ENCODE measurements around the gene MBP. TPM values are rescaled to one million over a fixed set of nuclear protein-coding genes. Genes with fewer than 3 reads are reported as not detected.

MBP gene
- total RNA-seq, 1 experiment from 2014 or later, result 47.4 TPM

DNA sequence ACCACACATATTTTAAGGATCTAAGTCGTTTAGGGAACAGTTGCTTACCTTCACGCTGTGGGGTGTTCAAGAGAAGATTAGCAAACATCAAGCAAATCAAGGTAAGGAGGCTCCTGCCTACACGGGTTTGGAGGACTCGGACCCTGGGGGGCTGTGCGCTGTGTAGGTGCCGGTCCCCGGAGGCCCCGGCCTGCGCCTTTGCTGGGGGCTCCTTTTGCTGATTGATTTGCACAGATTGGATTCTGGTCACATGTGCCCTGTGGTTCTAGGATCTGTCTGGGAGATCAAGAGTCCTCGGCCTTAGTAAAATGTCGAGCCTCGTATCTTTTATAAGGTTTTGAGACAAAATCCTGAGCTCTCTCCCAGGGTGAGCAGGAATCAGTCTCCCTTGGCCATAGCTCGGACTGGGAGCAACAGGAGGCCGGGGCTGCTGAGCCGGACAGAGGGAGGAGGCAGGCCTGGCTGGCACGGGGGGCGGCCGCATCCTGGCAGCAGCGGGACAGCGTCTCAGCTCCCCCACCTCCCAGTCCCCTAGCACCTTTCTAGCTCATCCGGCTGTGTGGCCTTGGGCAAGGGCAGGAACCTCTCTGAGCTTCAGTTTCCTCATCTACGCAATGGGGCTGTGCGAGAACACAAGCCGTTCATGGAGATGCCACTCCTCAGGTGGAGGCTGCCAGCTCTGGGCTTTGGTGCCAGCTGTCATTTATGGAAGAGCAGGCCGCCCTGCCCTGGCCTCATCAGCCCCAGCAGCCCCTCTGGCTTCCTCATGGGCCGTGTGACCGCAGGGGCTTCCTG lies 147.2 kb downstream of the MBP start:
- Histone ChIP-seq H4K20me1 (ENCODE audit: low read length) (no peaks in the 10 kb centered on the region), H3K4me1 (ENCODE audit: insufficient read depth, low read length) (peaks cover 5% of the 10 kb centered on the region), H2AFZ (ENCODE audit: low read length) (no peak overlapping the region), H3K27ac (ENCODE audit: low read length) (no peak overlapping the region), H3K9me2 (replicated peaks; ENCODE audit: low read length) (no peaks in the 10 kb centered on the region), H3K9me3 (ENCODE audit: low read length) (no peaks in the 10 kb centered on the region), H3K79me2 (ENCODE audit: low read length) (no peaks in the 10 kb centered on the region), H3K9ac (ENCODE audit: low read length) (no peak overlapping the region), H3K4me3 (ENCODE audit: low read length) (no peak overlapping the region), H3F3A (ENCODE audit: low read length, unreplicated experiment) (no peaks in the 10 kb centered on the region), H3K4me2 (ENCODE audit: low read length) (no peak overlapping the region), H3K27me3 (ENCODE audit: low read length) (no peaks in the 10 kb centered on the region), H3K36me3 (ENCODE audit: low read depth, low read length) (no peaks in the 10 kb centered on the region)
- POLR2A ChIA-PET (ENCODE audit: unreplicated experiment), result no interaction called here
- DNase-seq (no peak), ATAC-seq (no peak)
- intact Hi-C loops (cut with micrococcal nuclease), result no loop called here
- TF ChIP-seq EZH2 (IDR thresholded peaks at IDR 0.05; ENCODE audit: low read length, unreplicated experiment), result no peak
- TF ChIP-seq EZH2phosphoT487 (IDR thresholded peaks at IDR 0.05; ENCODE audit: borderline replicate concordance, low read length), result no peak
- TF ChIP-seq, protein P1, sequence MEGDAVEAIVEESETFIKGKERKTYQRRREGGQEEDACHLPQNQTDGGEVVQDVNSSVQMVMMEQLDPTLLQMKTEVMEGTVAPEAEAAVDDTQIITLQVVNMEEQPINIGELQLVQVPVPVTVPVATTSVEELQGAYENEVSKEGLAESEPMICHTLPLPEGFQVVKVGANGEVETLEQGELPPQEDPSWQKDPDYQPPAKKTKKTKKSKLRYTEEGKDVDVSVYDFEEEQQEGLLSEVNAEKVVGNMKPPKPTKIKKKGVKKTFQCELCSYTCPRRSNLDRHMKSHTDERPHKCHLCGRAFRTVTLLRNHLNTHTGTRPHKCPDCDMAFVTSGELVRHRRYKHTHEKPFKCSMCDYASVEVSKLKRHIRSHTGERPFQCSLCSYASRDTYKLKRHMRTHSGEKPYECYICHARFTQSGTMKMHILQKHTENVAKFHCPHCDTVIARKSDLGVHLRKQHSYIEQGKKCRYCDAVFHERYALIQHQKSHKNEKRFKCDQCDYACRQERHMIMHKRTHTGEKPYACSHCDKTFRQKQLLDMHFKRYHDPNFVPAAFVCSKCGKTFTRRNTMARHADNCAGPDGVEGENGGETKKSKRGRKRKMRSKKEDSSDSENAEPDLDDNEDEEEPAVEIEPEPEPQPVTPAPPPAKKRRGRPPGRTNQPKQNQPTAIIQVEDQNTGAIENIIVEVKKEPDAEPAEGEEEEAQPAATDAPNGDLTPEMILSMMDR (conservative IDR thresholded peaks at IDR 0.05; ENCODE audit: low read depth, low read length), result no peak
- no TSS peak for BruUV-seq (replicated peaks)
- CTCF ChIA-PET, result no interaction called here

DNA sequence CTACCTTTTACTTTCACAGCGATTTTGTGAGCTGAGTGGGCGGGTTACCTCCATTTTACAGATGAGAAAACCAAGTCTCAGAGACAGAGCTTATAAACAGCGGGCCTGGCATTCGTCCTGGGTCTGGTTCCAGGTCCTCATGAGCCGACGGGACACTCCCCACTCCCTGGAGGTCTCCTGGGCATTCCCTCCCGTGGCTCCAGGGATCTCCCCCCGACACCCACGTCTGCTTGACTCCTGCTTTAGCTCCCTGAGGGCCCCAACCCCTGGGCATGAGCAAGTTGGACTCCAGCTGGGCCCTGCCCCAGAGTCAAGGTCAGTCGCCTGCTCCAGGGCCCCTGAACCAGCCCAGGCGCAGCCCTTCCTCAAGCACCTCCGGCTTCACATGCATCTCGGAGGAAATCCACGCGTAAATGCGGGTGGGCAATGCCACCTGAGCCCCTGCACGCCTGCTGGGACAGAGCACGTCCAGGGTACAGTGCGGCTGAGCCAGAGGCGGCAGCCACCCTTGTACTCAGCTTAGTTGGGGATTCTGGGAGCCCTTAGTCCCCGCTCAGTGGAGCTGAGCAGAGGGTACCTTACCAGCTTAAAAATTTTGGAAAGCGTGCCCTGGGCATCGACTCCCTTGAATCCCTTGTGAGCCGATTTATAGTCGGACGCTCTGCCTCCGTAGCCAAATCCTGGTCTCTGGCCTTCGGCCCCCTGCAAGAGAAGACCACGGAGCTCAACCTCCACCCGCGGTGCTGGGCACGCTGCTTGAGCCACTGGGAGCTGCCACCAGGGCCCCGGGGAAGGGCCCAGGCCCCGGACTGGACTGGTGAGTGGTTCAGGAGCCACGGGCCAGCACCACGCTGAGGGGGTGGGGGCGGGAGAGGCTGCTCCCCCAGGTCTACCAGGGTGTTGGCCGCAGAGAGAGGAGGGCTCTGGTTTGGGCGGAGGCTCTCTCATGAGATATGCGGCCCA lies 148.1 kb downstream of the MBP start:
- H3K9me2 ChIP-seq (replicated peaks; ENCODE audit: low read length), result no peaks in the 10 kb centered on the region

More for the DNA sequence above, 148.1 kb downstream of the MBP start:
- H3K36me3 ChIP-seq (ENCODE audit: low read depth, low read length), result no peaks in the 10 kb centered on the region
- POLR2A ChIA-PET (ENCODE audit: unreplicated experiment), result no interaction called here
- CTCF ChIA-PET, result interaction anchor here (0.5 kb wide), 1 partner anchor 193 kb away, joined by 3 read pairs; no protein-coding TSS in a partner anchor
- H3K9ac ChIP-seq (ENCODE audit: low read length), result no peak overlapping the region
- H3K4me3 ChIP-seq (ENCODE audit: low read length), result no peak overlapping the region
- no peaks in the 10 kb centered on the region for H3K27me3 ChIP-seq (ENCODE audit: low read length)
- no peak for DNase-seq
- peaks cover 5% of the 10 kb centered on the region for H3K4me1 ChIP-seq (ENCODE audit: insufficient read depth, low read length)
- no peaks in the 10 kb centered on the region for H4K20me1 ChIP-seq (ENCODE audit: low read length)
- intact Hi-C loops (cut with micrococcal nuclease), result no loop called here
- H3K79me2 ChIP-seq (ENCODE audit: low read length), result no peaks in the 10 kb centered on the region
- H3K9me3 ChIP-seq (ENCODE audit: low read length), result no peaks in the 10 kb centered on the region
- no TSS peak for BruUV-seq (replicated peaks)
- TF ChIP-seq EZH2 (IDR thresholded peaks at IDR 0.05; ENCODE audit: low read length, unreplicated experiment) (no peak), EZH2phosphoT487 (IDR thresholded peaks at IDR 0.05; ENCODE audit: borderline replicate concordance, low read length) (no peak)
- TF ChIP-seq, protein P1 (conservative IDR thresholded peaks at IDR 0.05; ENCODE audit: low read depth, low read length), result no peak
- ATAC-seq, result no peak
- no peak overlapping the region for H3K27ac ChIP-seq (ENCODE audit: low read length)
- H3F3A ChIP-seq (ENCODE audit: low read length, unreplicated experiment), result no peaks in the 10 kb centered on the region
- no peak overlapping the region for H2AFZ ChIP-seq (ENCODE audit: low read length)
- no peak overlapping the region for H3K4me2 ChIP-seq (ENCODE audit: low read length)

All from PC-3 (cell line).